Sigmoid colon (tissue), 4 donors: ENCODE measurements around the gene OSCP1.

Experiments
- CTCF ChIP-seq, 4 experiments: fragments of 450-650 bp in 3 of 4; fragments of 200-600 bp in 1 of 4; IDR thresholded peaks; one replicate each; pipeline ENCODE4 v1.5.1; 2016 to 2019; ENCODE audit warnings: antibody characterized with exemption in 4 of 4, mild to moderate bottlenecking in 3 of 4, moderate library complexity in 2 of 4
- POLR2A ChIP-seq, 2 donors: fragments of 450-650 bp; IDR thresholded peaks; one replicate each; pipeline ENCODE4 v1.6.1; 2016; ENCODE audit warnings: antibody characterized with exemption in 2 of 2, mild to moderate bottlenecking in 2 of 2, moderate library complexity in 2 of 2
- POLR2AphosphoS5 ChIP-seq, 4 donors: sonication (generic); formaldehyde crosslinking; IDR thresholded peaks; one replicate each; pipeline ENCODE4 v1.6.1; 2017; ENCODE audit warnings: antibody characterized with exemption in 4 of 4

- TF ChIP-seq POLR2AphosphoS5 (IDR thresholded peaks at IDR 0.05) (no peak), POLR2A (IDR thresholded peaks at IDR 0.05) (no peak), CTCF (IDR thresholded peaks at IDR 0.05) (no peak)
Observed at GRCh38 chr1:36458910-36459309, 8.7 kb upstream of the OSCP1 start.
